GM23338 (cell line): ENCODE results near the gene NCKAP5. TPM values are rescaled to one million over a fixed set of nuclear protein-coding genes. Genes with fewer than 3 reads are reported as not detected.

ENCODE experiments used
- ATAC-seq: fragments of 200-7000 bp; cut with Tn5 transposase; 3 replicates; pipeline ENCODE4 v1.9.1; 2020
- DNase-seq: peaks from one replicate; pipeline ENCODE4 v3.0.0-alpha.2; 2015; ENCODE audit warnings: low spot score
- H2AFZ ChIP-seq: fragments of 200-600 bp; sonication (generic); 2 replicates; pipeline ENCODE4 v1.8.0; 2016; ENCODE audit warnings: antibody characterized with exemption, mild to moderate bottlenecking, moderate library complexity
- H3F3A ChIP-seq: fragments of 200-600 bp; sonication (generic); replicated peaks from 2 replicates; pipeline ENCODE4 v1.8.0; 2017; ENCODE audit warnings: antibody characterized with exemption, mixed run types, low read depth
- H3K27ac ChIP-seq: fragments of 200-600 bp; sonication (generic); 2 replicates; pipeline ENCODE4 v1.6.1; 2016; ENCODE audit warnings: low read depth
- H3K27me3 ChIP-seq: fragments of 200-600 bp; sonication (generic); 2 replicates; pipeline ENCODE4 v1.8.0; 2016; ENCODE audit warnings: mild to moderate bottlenecking, mixed run types, moderate library complexity; ENCODE audit not compliant: insufficient read depth
- H3K36me3 ChIP-seq: fragments of 200-600 bp; sonication (generic); 2 replicates; pipeline ENCODE4 v1.8.0; 2016; ENCODE audit warnings: mild to moderate bottlenecking; ENCODE audit not compliant: insufficient read depth
- H3K4me1 ChIP-seq: fragments of 200-600 bp; sonication (generic); 2 replicates; pipeline ENCODE4 v1.8.0; 2016; ENCODE audit warnings: mild to moderate bottlenecking, moderate library complexity; ENCODE audit not compliant: insufficient read depth
- H3K4me2 ChIP-seq: fragments of 200-600 bp; sonication (generic); 2 replicates; pipeline ENCODE4 v1.7.1; 2017; ENCODE audit warnings: mixed run types
- H3K4me3 ChIP-seq: fragments of 200-600 bp; sonication (generic); 2 replicates; pipeline ENCODE4 v1.6.1; 2016; ENCODE audit warnings: mixed run types
- H3K79me2 ChIP-seq: fragments of 200-600 bp; sonication (generic); replicated peaks from 2 replicates; pipeline ENCODE4 v1.8.0; 2017; ENCODE audit warnings: mild to moderate bottlenecking; ENCODE audit not compliant: insufficient read depth
- H3K9me2 ChIP-seq: fragments of 200-600 bp; sonication (generic); 2 replicates; pipeline ENCODE4 v1.8.0; 2017; ENCODE audit not compliant: insufficient read depth
- H4K20me1 ChIP-seq: fragments of 200-600 bp; sonication (generic); replicated peaks from 2 replicates; pipeline ENCODE4 v1.8.0; 2017; ENCODE audit warnings: mild to moderate bottlenecking; ENCODE audit not compliant: insufficient read depth
- H3K27ac Mint-ChIP-seq: 2 replicates; pipeline ENCODE4 v1.8.0; 2020; ENCODE audit warnings: inconsistent platforms, mild to moderate bottlenecking, moderate library complexity, mixed read lengths
- H3K27me3 Mint-ChIP-seq: 3 replicates; pipeline ENCODE4 v1.8.0; 2022; ENCODE audit warnings: low read depth, mild to moderate bottlenecking, moderate library complexity, mixed read lengths, inconsistent platforms; ENCODE audit not compliant: insufficient read depth, poor library complexity
- H3K36me3 Mint-ChIP-seq: 3 replicates; pipeline ENCODE4 v1.8.0; 2021; ENCODE audit warnings: low read depth, mild to moderate bottlenecking, inconsistent platforms, moderate library complexity, mixed read lengths
- H3K4me1 Mint-ChIP-seq: 3 replicates; pipeline ENCODE4 v1.8.0; 2020; ENCODE audit warnings: mild to moderate bottlenecking, inconsistent platforms, mixed read lengths
- H3K4me3 Mint-ChIP-seq: 3 replicates; pipeline ENCODE4 v1.8.0; 2021; ENCODE audit warnings: moderate library complexity, mild to moderate bottlenecking, inconsistent platforms, mixed read lengths
- H3K9me3 Mint-ChIP-seq: 3 replicates; pipeline ENCODE4 v1.8.0; 2020; ENCODE audit warnings: moderate library complexity, mild to moderate bottlenecking, inconsistent platforms, mixed read lengths
- EZH2phosphoT487 ChIP-seq: fragments of 200-600 bp; sonication (generic); IDR thresholded peaks from one replicate; pipeline ENCODE4 v1.8.1; 2018; ENCODE audit warnings: antibody characterized with exemption; ENCODE audit not compliant: unreplicated experiment
- NANOG ChIP-seq: IDR thresholded peaks from 2 replicates; pipeline ENCODE4 v1.6.1; 2016; ENCODE audit warnings: antibody characterized with exemption, borderline replicate concordance
- STAT1 ChIP-seq: IDR thresholded peaks from one replicate; pipeline ENCODE4 v1.6.1; 2016; ENCODE audit warnings: antibody characterized with exemption; ENCODE audit not compliant: unreplicated experiment
- polyA plus RNA-seq: library from polyadenylated mRNA; unstranded; fragments of >200 nt; fragmentation: Nextera tagmentation; extraction: Ambion mirVana; gene quantifications from 2 replicates; pipeline ENCODE4 v1.2.1, GENCODE V29; 2016
- total RNA-seq: library from RNA; depleted of rRNA; stranded (reverse); fragments of >200 nt; shearing (Covaris generic); gene quantifications from 2 replicates; pipeline ENCODE4 v1.2.3, GENCODE V29; 2014
- TF ChIP-seq, protein P1 (sequence below): fragments of 250-450 bp; sonication (Bioruptor Pico); IDR thresholded peaks from 2 replicates; pipeline ENCODE4 v1.5.0; 2020; ENCODE audit warnings: mild to moderate bottlenecking, moderate library complexity
- TF ChIP-seq, protein P2 (sequence below), 2 experiments: fragments of 200-600 bp in 1 of 2; sonication (generic) in 1 of 2; conservative IDR thresholded peaks; 2 replicates each; pipeline versions ENCODE4 v1.5.1 to v1.6.1; 2016 to 2017; ENCODE audit warnings: antibody characterized with exemption in 2 of 2, low read depth in 2 of 2, mild to moderate bottlenecking in 2 of 2, moderate library complexity in 1 of 2

The NCKAP5 gene
- total and polyA plus RNA-seq, 2 experiments from 2014 or later = 0.34 to 0.73 TPM

DNA sequence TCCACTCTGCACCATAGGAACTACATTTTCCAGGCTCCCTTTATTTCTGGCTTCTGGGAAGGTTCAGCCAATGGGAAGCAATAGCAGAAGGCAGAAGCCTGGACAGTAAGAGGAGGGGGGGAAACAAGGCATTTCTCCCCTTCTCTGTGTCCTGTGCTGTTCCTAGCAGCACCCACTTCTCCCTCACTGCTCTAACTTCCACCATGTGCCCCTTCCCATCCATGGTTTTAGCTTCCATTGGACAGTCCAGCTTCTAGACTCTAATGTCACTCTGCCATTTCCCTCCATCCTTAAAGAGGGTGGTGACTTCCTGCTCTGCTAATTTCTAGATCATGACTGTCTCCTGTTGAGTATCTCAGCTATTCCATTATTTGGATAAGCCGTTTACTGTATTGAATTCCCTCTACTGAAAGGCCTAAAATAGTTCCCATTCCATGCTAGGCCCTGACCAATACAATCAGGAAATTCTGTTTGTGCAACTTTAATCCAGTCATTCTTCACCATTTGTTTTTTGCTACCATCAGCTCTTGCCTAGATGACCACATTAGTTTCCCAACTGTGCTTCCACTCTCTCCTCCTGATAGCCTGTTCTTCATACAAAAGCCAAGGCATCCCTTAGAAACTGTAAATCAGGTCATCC, 877.5 kb downstream of the NCKAP5 start:
- Mint-ChIP-seq H3K27me3 (peaks cover 1% of the 10 kb centered on the region), H3K4me1 (peaks cover 7% of the 10 kb centered on the region; the same call in 2 of the 3 replicates), H3K27ac (no peak overlapping the region), H3K4me3 (no peak overlapping the region), H3K36me3 (no peaks in the 10 kb centered on the region), H3K9me3 (no peaks in the 10 kb centered on the region; the same call in 2 of the 3 replicates)
- Histone ChIP-seq H3K36me3 (no peaks in the 10 kb centered on the region), H3F3A (no peaks in the 10 kb centered on the region), H2AFZ (no peak overlapping the region), H3K4me2 (no peak overlapping the region), H3K27me3 (no peaks in the 10 kb centered on the region), H3K9me2 (no peaks in the 10 kb centered on the region), H3K4me3 (no peak overlapping the region), H3K79me2 (no peaks in the 10 kb centered on the region), H3K4me1 (peaks cover 6% of the 10 kb centered on the region; the same call in 1 of the 2 replicates), H3K27ac (no peak overlapping the region), H4K20me1 (no peaks in the 10 kb centered on the region)
- ATAC-seq = no peak
- DNase-seq = no peak
- TF ChIP-seq, protein P1, sequence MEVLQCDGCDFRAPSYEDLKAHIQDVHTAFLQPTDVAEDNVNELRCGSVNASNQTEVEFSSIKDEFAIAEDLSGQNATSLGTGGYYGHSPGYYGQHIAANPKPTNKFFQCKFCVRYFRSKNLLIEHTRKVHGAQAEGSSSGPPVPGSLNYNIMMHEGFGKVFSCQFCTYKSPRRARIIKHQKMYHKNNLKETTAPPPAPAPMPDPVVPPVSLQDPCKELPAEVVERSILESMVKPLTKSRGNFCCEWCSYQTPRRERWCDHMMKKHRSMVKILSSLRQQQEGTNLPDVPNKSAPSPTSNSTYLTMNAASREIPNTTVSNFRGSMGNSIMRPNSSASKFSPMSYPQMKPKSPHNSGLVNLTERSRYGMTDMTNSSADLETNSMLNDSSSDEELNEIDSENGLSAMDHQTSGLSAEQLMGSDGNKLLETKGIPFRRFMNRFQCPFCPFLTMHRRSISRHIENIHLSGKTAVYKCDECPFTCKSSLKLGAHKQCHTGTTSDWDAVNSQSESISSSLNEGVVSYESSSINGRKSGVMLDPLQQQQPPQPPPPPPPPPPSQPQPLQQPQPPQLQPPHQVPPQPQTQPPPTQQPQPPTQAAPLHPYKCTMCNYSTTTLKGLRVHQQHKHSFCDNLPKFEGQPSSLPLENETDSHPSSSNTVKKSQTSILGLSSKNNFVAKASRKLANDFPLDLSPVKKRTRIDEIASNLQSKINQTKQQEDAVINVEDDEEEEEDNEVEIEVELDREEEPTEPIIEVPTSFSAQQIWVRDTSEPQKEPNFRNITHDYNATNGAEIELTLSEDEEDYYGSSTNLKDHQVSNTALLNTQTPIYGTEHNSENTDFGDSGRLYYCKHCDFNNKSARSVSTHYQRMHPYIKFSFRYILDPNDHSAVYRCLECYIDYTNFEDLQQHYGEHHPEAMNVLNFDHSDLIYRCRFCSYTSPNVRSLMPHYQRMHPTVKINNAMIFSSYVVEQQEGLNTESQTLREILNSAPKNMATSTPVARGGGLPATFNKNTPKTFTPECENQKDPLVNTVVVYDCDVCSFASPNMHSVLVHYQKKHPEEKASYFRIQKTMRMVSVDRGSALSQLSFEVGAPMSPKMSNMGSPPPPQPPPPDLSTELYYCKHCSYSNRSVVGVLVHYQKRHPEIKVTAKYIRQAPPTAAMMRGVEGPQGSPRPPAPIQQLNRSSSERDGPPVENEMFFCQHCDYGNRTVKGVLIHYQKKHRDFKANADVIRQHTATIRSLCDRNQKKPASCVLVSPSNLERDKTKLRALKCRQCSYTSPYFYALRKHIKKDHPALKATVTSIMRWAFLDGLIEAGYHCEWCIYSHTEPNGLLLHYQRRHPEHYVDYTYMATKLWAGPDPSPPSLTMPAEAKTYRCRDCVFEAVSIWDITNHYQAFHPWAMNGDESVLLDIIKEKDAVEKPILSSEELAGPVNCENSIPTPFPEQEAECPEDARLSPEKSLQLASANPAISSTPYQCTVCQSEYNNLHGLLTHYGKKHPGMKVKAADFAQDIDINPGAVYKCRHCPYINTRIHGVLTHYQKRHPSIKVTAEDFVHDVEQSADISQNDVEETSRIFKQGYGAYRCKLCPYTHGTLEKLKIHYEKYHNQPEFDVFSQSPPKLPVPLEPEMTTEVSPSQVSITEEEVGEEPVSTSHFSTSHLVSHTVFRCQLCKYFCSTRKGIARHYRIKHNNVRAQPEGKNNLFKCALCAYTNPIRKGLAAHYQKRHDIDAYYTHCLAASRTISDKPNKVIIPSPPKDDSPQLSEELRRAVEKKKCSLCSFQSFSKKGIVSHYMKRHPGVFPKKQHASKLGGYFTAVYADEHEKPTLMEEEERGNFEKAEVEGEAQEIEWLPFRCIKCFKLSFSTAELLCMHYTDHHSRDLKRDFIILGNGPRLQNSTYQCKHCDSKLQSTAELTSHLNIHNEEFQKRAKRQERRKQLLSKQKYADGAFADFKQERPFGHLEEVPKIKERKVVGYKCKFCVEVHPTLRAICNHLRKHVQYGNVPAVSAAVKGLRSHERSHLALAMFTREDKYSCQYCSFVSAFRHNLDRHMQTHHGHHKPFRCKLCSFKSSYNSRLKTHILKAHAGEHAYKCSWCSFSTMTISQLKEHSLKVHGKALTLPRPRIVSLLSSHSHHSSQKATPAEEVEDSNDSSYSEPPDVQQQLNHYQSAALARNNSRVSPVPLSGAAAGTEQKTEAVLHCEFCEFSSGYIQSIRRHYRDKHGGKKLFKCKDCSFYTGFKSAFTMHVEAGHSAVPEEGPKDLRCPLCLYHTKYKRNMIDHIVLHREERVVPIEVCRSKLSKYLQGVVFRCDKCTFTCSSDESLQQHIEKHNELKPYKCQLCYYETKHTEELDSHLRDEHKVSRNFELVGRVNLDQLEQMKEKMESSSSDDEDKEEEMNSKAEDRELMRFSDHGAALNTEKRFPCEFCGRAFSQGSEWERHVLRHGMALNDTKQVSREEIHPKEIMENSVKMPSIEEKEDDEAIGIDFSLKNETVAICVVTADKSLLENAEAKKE (CRISPR knock-in tag) = no peak
- no peak for TF ChIP-seq NANOG
- TF ChIP-seq, protein P2, sequence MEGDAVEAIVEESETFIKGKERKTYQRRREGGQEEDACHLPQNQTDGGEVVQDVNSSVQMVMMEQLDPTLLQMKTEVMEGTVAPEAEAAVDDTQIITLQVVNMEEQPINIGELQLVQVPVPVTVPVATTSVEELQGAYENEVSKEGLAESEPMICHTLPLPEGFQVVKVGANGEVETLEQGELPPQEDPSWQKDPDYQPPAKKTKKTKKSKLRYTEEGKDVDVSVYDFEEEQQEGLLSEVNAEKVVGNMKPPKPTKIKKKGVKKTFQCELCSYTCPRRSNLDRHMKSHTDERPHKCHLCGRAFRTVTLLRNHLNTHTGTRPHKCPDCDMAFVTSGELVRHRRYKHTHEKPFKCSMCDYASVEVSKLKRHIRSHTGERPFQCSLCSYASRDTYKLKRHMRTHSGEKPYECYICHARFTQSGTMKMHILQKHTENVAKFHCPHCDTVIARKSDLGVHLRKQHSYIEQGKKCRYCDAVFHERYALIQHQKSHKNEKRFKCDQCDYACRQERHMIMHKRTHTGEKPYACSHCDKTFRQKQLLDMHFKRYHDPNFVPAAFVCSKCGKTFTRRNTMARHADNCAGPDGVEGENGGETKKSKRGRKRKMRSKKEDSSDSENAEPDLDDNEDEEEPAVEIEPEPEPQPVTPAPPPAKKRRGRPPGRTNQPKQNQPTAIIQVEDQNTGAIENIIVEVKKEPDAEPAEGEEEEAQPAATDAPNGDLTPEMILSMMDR (conservative IDR thresholded peaks at IDR 0.05; ENCODE audit: low read depth in 2 of 2) = no peak
- TF ChIP-seq STAT1 = no peak
- TF ChIP-seq EZH2phosphoT487 = no peak
